Ascending aorta (tissue), 2 donors: ENCODE results near the gene PTRHD1. TPM values are rescaled to one million over a fixed set of nuclear protein-coding genes. Genes with fewer than 3 reads are reported as not detected.

Experiments
- DNase-seq, 2 donors: peaks; one replicate each; pipeline ENCODE4 v3.0.0-alpha.2; 2019; ENCODE audit warnings: low spot score in 2 of 2
- H3K27ac ChIP-seq, 2 donors: fragments of 200-600 bp; sonication (generic); one replicate each; pipeline ENCODE4 v1.5.1; 2016 to 2017; ENCODE audit warnings: mild to moderate bottlenecking in 1 of 2
- H3K27me3 ChIP-seq: fragments of 200-600 bp; sonication (generic); one replicate; pipeline ENCODE4 v1.5.1; 2017
- H3K36me3 ChIP-seq, 2 donors: fragments of 200-600 bp; sonication (generic); one replicate each; pipeline ENCODE4 v1.5.1; 2016
- H3K4me1 ChIP-seq, 2 donors: fragments of 200-600 bp; sonication (generic); one replicate each; pipeline ENCODE4 v1.5.1; 2016 to 2017; ENCODE audit warnings: mild to moderate bottlenecking in 1 of 2
- H3K4me3 ChIP-seq, 2 donors: fragments of 200-600 bp; sonication (generic); one replicate each; pipeline ENCODE4 v1.5.1; 2016 to 2017; ENCODE audit warnings: mild to moderate bottlenecking in 1 of 2
- H3K9me3 ChIP-seq, 2 donors: fragments of 200-600 bp; sonication (generic); one replicate each; pipeline ENCODE4 v1.5.1; 2016
- CTCF ChIP-seq, 3 experiments: fragments of 200-600 bp in 2 of 3; fragments of 450-650 bp in 1 of 3; sonication (generic) in 2 of 3; IDR thresholded peaks; one replicate each; pipeline ENCODE4 v1.5.1; 2016 to 2019; ENCODE audit warnings: antibody characterized with exemption in 3 of 3, mild to moderate bottlenecking in 1 of 3, moderate library complexity in 1 of 3
- intact Hi-C: fragments of 100-400 bp; cut with DNase I; formaldehyde crosslinking; loops from one replicate; pipeline ENCODE4 v1.15.1; 2023
- total RNA-seq: library from RNA; depleted of rRNA; stranded (reverse); fragments of >200 nt; gene quantifications from one replicate; pipeline ENCODE4 v1.1.0, GENCODE V29; 2016

PTRHD1 gene
- total RNA-seq, 1 donor from 2014 or later, result 18.8 TPM

- intact Hi-C loops, result no loop called here
- DNase-seq, result no peak
- H3K27ac ChIP-seq, result no peak overlapping the region
- H3K27me3 ChIP-seq, result no peaks in the 10 kb centered on the region
- H3K4me1 ChIP-seq, result peaks cover 0 to 3% of the 10 kb centered on the region in 2 donors
- TF ChIP-seq CTCF (IDR thresholded peaks at IDR 0.05), result no peak
- no peaks in the 10 kb centered on the region for H3K36me3 ChIP-seq
- no peaks in the 10 kb centered on the region for H3K9me3 ChIP-seq
- H3K4me3 ChIP-seq, result no peak overlapping the region
These were observed 5.7 kb downstream of the PTRHD1 start for GRCh38 chr2:24787532-24787931.

GRCh38 chr2:24785671-24786321 is 7.4 kb downstream of the PTRHD1 start:
- Histone ChIP-seq H3K36me3 (no peaks in the 10 kb centered on the region), H3K27me3 (no peaks in the 10 kb centered on the region), H3K4me3 (no peak overlapping the region), H3K27ac (no peak overlapping the region), H3K9me3 (no peaks in the 10 kb centered on the region), H3K4me1 (no peaks in the 10 kb centered on the region)
- intact Hi-C loops, result no loop called here
- no peak for DNase-seq
- no peak for TF ChIP-seq CTCF (IDR thresholded peaks at IDR 0.05)

GRCh38 chr2:24783641-24784040 is 9.6 kb downstream of the PTRHD1 start:
- H3K9me3 ChIP-seq, result no peaks in the 10 kb centered on the region
- H3K27ac ChIP-seq, result no peak overlapping the region
- no peaks in the 10 kb centered on the region for H3K36me3 ChIP-seq
- no peak for TF ChIP-seq CTCF (IDR thresholded peaks at IDR 0.05)
- DNase-seq, result no peak
- no peak overlapping the region for H3K4me3 ChIP-seq
- H3K4me1 ChIP-seq, result no peaks in the 10 kb centered on the region
- H3K27me3 ChIP-seq, result no peaks in the 10 kb centered on the region
- intact Hi-C loops, result no loop called here

- no peaks in the 10 kb centered on the region for H3K9me3 ChIP-seq
- H3K27me3 ChIP-seq, result no peaks in the 10 kb centered on the region
- TF ChIP-seq CTCF (IDR thresholded peaks at IDR 0.05), result no peak
- no peak overlapping the region for H3K27ac ChIP-seq
- H3K4me1 ChIP-seq, result no peaks in the 10 kb centered on the region
- H3K4me3 ChIP-seq, result no peak overlapping the region
- intact Hi-C loops, result no loop called here
- H3K36me3 ChIP-seq, result no peaks in the 10 kb centered on the region
- DNase-seq, result no peak
These were observed 14.1 kb downstream of the PTRHD1 start for GRCh38 chr2:24779116-24779515.

GRCh38 chr2:24774373-24774772 is 18.8 kb downstream of the PTRHD1 start:
- no peak for DNase-seq
- Histone ChIP-seq H3K27me3 (no peaks in the 10 kb centered on the region), H3K36me3 (peaks cover 0 to 11% of the 10 kb centered on the region in 2 donors), H3K4me3 (no peak overlapping the region), H3K27ac (no peak overlapping the region), H3K9me3 (no peaks in the 10 kb centered on the region), H3K4me1 (no peaks in the 10 kb centered on the region)
- no peak for TF ChIP-seq CTCF (IDR thresholded peaks at IDR 0.05)
- intact Hi-C loops, result no loop called here
